Mesenchymal stem cell (in vitro differentiated cells and primary cell): ENCODE results near the gene STRN3.

Experiments used
- DNase-seq: peaks from one replicate; pipeline ENCODE4 v3.0.0-alpha.2; 2013
- H2AFZ ChIP-seq: one replicate; pipeline ENCODE4 v1.6.1; 2013; ENCODE audit warnings: low read depth, mild to moderate bottlenecking, control low read depth, inconsistent platforms, low read length, moderate library complexity
- H2AK5ac ChIP-seq: 2 replicates; pipeline ENCODE4 v1.6.1; 2013; ENCODE audit warnings: low read length, moderate library complexity, mild to moderate bottlenecking, inconsistent platforms; ENCODE audit not compliant: severe bottlenecking
- H2BK120ac ChIP-seq: one replicate; pipeline ENCODE4 v1.6.1; 2013; ENCODE audit warnings: low read depth, mild to moderate bottlenecking, inconsistent platforms, low read length, moderate library complexity
- H2BK12ac ChIP-seq, 2 experiments: one replicate each; pipeline ENCODE4 v1.6.1; 2013; ENCODE audit warnings: inconsistent platforms in 2 of 2, low read length in 2 of 2, mild to moderate bottlenecking in 2 of 2, moderate library complexity in 2 of 2, control low read depth in 1 of 2
- H2BK15ac ChIP-seq: one replicate; pipeline ENCODE4 v1.6.1; 2013; ENCODE audit warnings: mild to moderate bottlenecking, low read depth, inconsistent platforms; ENCODE audit not compliant: poor library complexity, severe bottlenecking
- H2BK5ac ChIP-seq: 2 replicates; pipeline ENCODE4 v1.6.1; 2013; ENCODE audit warnings: low read depth, mild to moderate bottlenecking, low read length, control low read depth, inconsistent platforms; ENCODE audit not compliant: poor library complexity, severe bottlenecking
- H3K14ac ChIP-seq, 2 experiments: one replicate each; pipeline ENCODE4 v1.6.1; 2013; ENCODE audit warnings: inconsistent platforms in 2 of 2, low read length in 2 of 2, control low read depth in 1 of 2, mild to moderate bottlenecking in 1 of 2, moderate library complexity in 1 of 2
- H3K18ac ChIP-seq, 2 experiments: one replicate each; pipeline ENCODE4 v1.6.1; 2013; ENCODE audit warnings: inconsistent platforms in 2 of 2, low read length in 2 of 2, control low read depth in 1 of 2, low read depth in 1 of 2, mild to moderate bottlenecking in 1 of 2
- H3K23ac ChIP-seq, 2 experiments: one replicate each; pipeline ENCODE4 v1.6.1; 2013; ENCODE audit warnings: inconsistent platforms in 2 of 2, low read length in 2 of 2, mild to moderate bottlenecking in 2 of 2, moderate library complexity in 2 of 2, control low read depth in 1 of 2
- H3K27ac ChIP-seq: 2 replicates; pipeline ENCODE4 v1.5.1; 2013; ENCODE audit warnings: mild to moderate bottlenecking, moderate library complexity, low read length, control low read depth, inconsistent platforms; ENCODE audit not compliant: poor library complexity, severe bottlenecking
- H3K27me3 ChIP-seq, 2 experiments: 2 replicates each; pipeline versions ENCODE4 v1.6.1 to v1.7.0; 2013; ENCODE audit warnings: low read length in 2 of 2, mild to moderate bottlenecking in 2 of 2, moderate library complexity in 2 of 2, control low read depth in 1 of 2, inconsistent platforms in 1 of 2; ENCODE audit not compliant: control insufficient read depth in 1 of 2, insufficient read depth in 1 of 2
- H3K36me3 ChIP-seq, 2 experiments: 2 replicates each; pipeline versions ENCODE4 v1.6.1 to v1.7.0; 2013; ENCODE audit warnings: low read length in 2 of 2, control low read depth in 1 of 2, inconsistent platforms in 1 of 2, low read depth in 1 of 2, mild to moderate bottlenecking in 1 of 2; ENCODE audit not compliant: insufficient read depth in 2 of 2, control insufficient read depth in 1 of 2
- H3K4ac ChIP-seq, 2 experiments: one replicate each; pipeline ENCODE4 v1.6.1; 2013; ENCODE audit warnings: inconsistent platforms in 2 of 2, low read length in 2 of 2, mild to moderate bottlenecking in 2 of 2, moderate library complexity in 2 of 2, control low read depth in 1 of 2, low read depth in 1 of 2
- H3K4me1 ChIP-seq: 2 replicates; pipeline ENCODE4 v1.6.1; 2013; ENCODE audit warnings: low read depth, low read length, control low read depth; ENCODE audit not compliant: control insufficient read depth, insufficient read depth
- H3K4me2 ChIP-seq: 2 replicates; pipeline ENCODE4 v1.6.1; 2013; ENCODE audit warnings: low read length, mild to moderate bottlenecking, inconsistent platforms; ENCODE audit not compliant: poor library complexity, severe bottlenecking
- H3K4me3 ChIP-seq, 2 experiments: 2 replicates each; pipeline versions ENCODE4 v1.5.1 to v1.7.0; 2013; ENCODE audit warnings: low read length in 2 of 2, mild to moderate bottlenecking in 2 of 2, control low read depth in 1 of 2, low read depth in 1 of 2; ENCODE audit not compliant: insufficient read depth in 1 of 2
- H3K79me1 ChIP-seq: replicated peaks from 2 replicates; pipeline ENCODE4 v1.6.1; 2013; ENCODE audit warnings: mild to moderate bottlenecking, control low read depth, low read length, inconsistent platforms; ENCODE audit not compliant: poor library complexity, severe bottlenecking
- H3K9ac ChIP-seq: 2 replicates; pipeline ENCODE4 v1.7.0; 2013; ENCODE audit warnings: mild to moderate bottlenecking, low read length, moderate library complexity
- H3K9me3 ChIP-seq: 2 replicates; pipeline ENCODE4 v1.7.0; 2013; ENCODE audit warnings: mild to moderate bottlenecking, low read length; ENCODE audit not compliant: control insufficient read depth
- H4K8ac ChIP-seq: one replicate; pipeline ENCODE4 v1.6.1; 2013; ENCODE audit warnings: inconsistent platforms, mild to moderate bottlenecking, low read length, moderate library complexity
- H4K91ac ChIP-seq: one replicate; pipeline ENCODE4 v1.6.1; 2013; ENCODE audit warnings: mild to moderate bottlenecking, low read length, inconsistent platforms
- WGBS: methylation state at CpG from one replicate; pipeline ENCODE4 v1.1.7; 2013; ENCODE audit warnings: mixed read lengths; 5-methylcytosine and 5-hydroxymethylcytosine counted together

Gene STRN3

DNA sequence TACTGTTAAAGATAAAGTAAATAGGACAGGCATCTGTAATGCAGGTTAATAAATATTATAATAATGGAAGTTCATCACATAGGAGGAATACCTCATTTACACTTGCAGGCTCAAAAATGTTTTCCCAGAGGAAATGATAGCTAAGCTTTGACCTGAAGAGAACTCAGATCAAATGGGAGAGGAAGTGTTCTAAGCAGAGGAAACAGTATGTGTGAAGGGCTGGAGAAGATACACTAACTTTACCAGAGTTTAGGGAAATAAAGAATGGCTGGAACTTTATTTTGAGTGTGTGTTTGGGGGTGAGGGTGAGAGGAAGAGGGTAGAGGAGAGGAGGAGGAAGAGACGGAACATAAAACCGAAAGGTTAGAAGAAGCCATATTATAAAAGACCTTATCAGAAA lies 34.8 kb downstream of the STRN3 start:
- H3K79me1 ChIP-seq = no peaks in the 10 kb centered on the region
- H4K91ac ChIP-seq = no peak overlapping the region
- H3K4me3 ChIP-seq = no peak overlapping the region
- no peak overlapping the region for H3K4me2 ChIP-seq
- H3K36me3 ChIP-seq = no peaks in the 10 kb centered on the region
- H4K8ac ChIP-seq = no peak overlapping the region
- no peak overlapping the region for H3K27ac ChIP-seq
- no peak overlapping the region for H3K4ac ChIP-seq
- no peak overlapping the region for H2BK120ac ChIP-seq
- no peak overlapping the region for H3K23ac ChIP-seq
- H2AK5ac ChIP-seq = no peak overlapping the region
- no peak overlapping the region for H3K14ac ChIP-seq
- H2AFZ ChIP-seq = no peak overlapping the region
- WGBS = 93% methylated on average over 2 of the region's 2 CpGs
- H3K9ac ChIP-seq = no peak overlapping the region
- H3K9me3 ChIP-seq = no peaks in the 10 kb centered on the region
- H2BK15ac ChIP-seq = no peak overlapping the region
- no peak overlapping the region for H3K18ac ChIP-seq
- H2BK5ac ChIP-seq = no peak overlapping the region
- H3K27me3 ChIP-seq = no peaks in the 10 kb centered on the region
- H3K4me1 ChIP-seq = peaks cover 1% of the 10 kb centered on the region
- no peak for DNase-seq
- H2BK12ac ChIP-seq = no peak overlapping the region

DNA sequence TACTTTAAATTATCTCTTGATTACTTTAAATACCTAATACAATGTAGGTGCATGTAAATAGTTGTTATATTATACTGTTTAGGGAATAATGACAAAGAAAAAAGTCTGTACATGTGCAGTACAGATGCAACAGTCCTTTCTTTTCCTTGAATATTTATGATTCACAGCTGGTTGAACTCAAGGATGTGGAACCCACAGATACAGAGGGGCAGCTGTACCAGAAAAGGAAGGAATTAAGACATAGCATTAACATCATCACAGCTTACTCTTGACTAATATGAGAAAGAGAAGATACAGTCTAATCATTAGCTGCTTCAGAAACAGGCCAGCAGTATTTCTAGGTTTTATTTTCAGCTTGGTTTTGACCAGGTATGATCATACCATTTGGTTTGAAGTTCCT lies 35.4 kb downstream of the STRN3 start:
- H3K14ac ChIP-seq = no peak overlapping the region
- H3K4ac ChIP-seq = no peak overlapping the region
- H3K9ac ChIP-seq = no peak overlapping the region
- no peak overlapping the region for H2AFZ ChIP-seq
- H2AK5ac ChIP-seq = no peak overlapping the region
- H4K91ac ChIP-seq = no peak overlapping the region
- H3K36me3 ChIP-seq = no peaks in the 10 kb centered on the region
- no peak overlapping the region for H2BK12ac ChIP-seq
- H3K18ac ChIP-seq = no peak overlapping the region
- no peaks in the 10 kb centered on the region for H3K27me3 ChIP-seq
- H3K9me3 ChIP-seq = no peaks in the 10 kb centered on the region
- no peak overlapping the region for H3K4me2 ChIP-seq
- no peak overlapping the region for H3K27ac ChIP-seq
- no peak overlapping the region for H3K4me3 ChIP-seq
- DNase-seq = peak; percentile 40
- no peaks in the 10 kb centered on the region for H3K79me1 ChIP-seq
- no peak overlapping the region for H2BK15ac ChIP-seq
- H2BK5ac ChIP-seq = no peak overlapping the region
- H4K8ac ChIP-seq = no peak overlapping the region
- no peak overlapping the region for H3K23ac ChIP-seq
- peaks cover 1% of the 10 kb centered on the region for H3K4me1 ChIP-seq
- no peak overlapping the region for H2BK120ac ChIP-seq

DNA sequence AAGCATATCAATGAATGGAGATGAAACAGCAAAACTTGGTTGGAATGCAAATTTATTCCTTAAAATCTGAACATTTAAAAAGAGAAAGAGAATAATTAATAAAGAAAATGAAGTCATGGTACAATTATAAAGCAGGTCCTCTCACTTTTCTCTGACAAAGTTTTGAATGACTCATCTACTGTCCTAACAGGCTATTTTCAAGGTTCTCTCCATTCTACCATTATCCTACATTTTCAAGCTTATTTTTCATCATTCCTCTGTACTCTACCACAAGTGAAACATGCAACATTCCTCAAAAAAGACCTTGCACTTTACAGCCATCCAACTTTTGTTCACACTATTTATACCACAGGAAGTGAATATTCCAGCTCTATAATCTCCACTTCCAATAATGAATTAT lies 37.7 kb downstream of the STRN3 start:
- Histone ChIP-seq H2AK5ac (no peak overlapping the region), H3K4me3 (no peak overlapping the region), H3K27me3 (no peaks in the 10 kb centered on the region), H3K36me3 (no peaks in the 10 kb centered on the region), H3K27ac (no peak overlapping the region), H2BK12ac (no peak overlapping the region), H2BK120ac (no peak overlapping the region), H3K9me3 (no peaks in the 10 kb centered on the region), H4K8ac (no peak overlapping the region), H3K4me1 (peaks cover 1% of the 10 kb centered on the region), H3K9ac (no peak overlapping the region), H3K18ac (no peak overlapping the region), H3K14ac (no peak overlapping the region), H4K91ac (no peak overlapping the region), H2BK15ac (no peak overlapping the region), H3K4me2 (no peak overlapping the region), H3K79me1 (no peaks in the 10 kb centered on the region), H3K4ac (no peak overlapping the region), H2BK5ac (no peak overlapping the region), H2AFZ (no peak overlapping the region), H3K23ac (no peak overlapping the region)
- peak; percentile 46 for DNase-seq

DNA sequence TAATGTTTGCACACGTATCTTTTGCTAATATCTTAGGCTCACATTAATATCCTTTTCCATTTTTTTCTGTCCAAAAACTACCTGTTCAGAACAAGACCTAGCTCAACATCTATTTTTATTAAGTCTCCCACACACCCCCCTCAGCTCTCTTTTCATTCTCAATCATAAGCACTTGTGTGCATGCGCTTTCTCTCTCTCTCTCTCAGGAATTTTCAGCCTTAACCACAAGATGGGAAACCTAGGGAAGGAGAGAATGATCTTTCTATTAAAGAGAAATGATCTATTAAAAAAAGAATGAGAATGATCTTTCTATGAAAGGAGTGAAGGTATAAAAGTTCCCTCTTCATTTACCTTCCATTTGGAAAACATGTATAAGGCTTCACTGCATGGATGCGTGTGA lies 40.4 kb downstream of the STRN3 start:
- Histone ChIP-seq H2BK120ac (no peak overlapping the region), H3K4ac (no peak overlapping the region), H3K23ac (no peak overlapping the region), H3K14ac (no peak overlapping the region), H3K27ac (peak overlapping the region; percentile 6), H3K9me3 (no peaks in the 10 kb centered on the region), H2AFZ (no peak overlapping the region), H3K36me3 (peaks cover 0 to 4% of the 10 kb centered on the region in 2 experiments), H4K91ac (no peak overlapping the region), H2BK5ac (no peak overlapping the region), H3K4me3 (no peak overlapping the region), H3K18ac (no peak overlapping the region), H4K8ac (no peak overlapping the region), H3K27me3 (no peaks in the 10 kb centered on the region), H2AK5ac (no peak overlapping the region), H3K79me1 (no peaks in the 10 kb centered on the region), H2BK12ac (no peak overlapping the region), H3K4me1 (peaks cover 6% of the 10 kb centered on the region), H2BK15ac (no peak overlapping the region), H3K4me2 (no peak overlapping the region), H3K9ac (no peak overlapping the region)
- WGBS = 98% methylated on average over 1 of the region's 3 CpGs
- no peak for DNase-seq
